Lower leg skin (tissue), 4 donors: ENCODE data around the gene GPR62. TPM values are rescaled to one million over a fixed set of nuclear protein-coding genes. Genes with fewer than 3 reads are reported as not detected.

Source experiments
- DNase-seq, 2 donors: peaks; one replicate each; pipeline ENCODE4 v3.0.0-alpha.2; 2019; ENCODE audit warnings: low spot score in 2 of 2
- H3K4me3 ChIP-seq: fragments of 200-600 bp; sonication (generic); 2 replicates; pipeline ENCODE4 v1.5.1; 2017; ENCODE audit warnings: mild to moderate bottlenecking, low read depth; ENCODE audit not compliant: poor library complexity, severe bottlenecking
- POLR2A ChIP-seq, 2 donors: fragments of 450-650 bp; IDR thresholded peaks; one replicate each; pipeline ENCODE4 v1.6.1; 2016 to 2017; ENCODE audit warnings: antibody characterized with exemption in 2 of 2, mild to moderate bottlenecking in 1 of 2, moderate library complexity in 1 of 2
- WGBS, 2 donors: methylation state at CpG; one replicate each; pipeline ENCODE4 v1.1.5; 2018; 5-methylcytosine and 5-hydroxymethylcytosine counted together
- intact Hi-C: fragments of 100-400 bp; cut with DNase I; formaldehyde crosslinking; loops from one replicate; pipeline ENCODE4 v1.15.0; 2023; ENCODE audit warnings: low total_unique reads
- total RNA-seq, 4 donors: library from RNA; depleted of rRNA; stranded (reverse); fragments of >200 nt; gene quantifications; one replicate each; pipeline ENCODE4 v1.1.0, GENCODE V29; 2016
- TF ChIP-seq, protein P1 (sequence below), 3 donors: fragments of 450-650 bp; IDR thresholded peaks; one replicate each; pipeline ENCODE4 v1.5.1; 2016; ENCODE audit warnings: antibody characterized with exemption in 3 of 3, mild to moderate bottlenecking in 3 of 3, moderate library complexity in 2 of 3

Gene GPR62
- total RNA-seq, 4 donors from 2014 or later: not detected

DNA sequence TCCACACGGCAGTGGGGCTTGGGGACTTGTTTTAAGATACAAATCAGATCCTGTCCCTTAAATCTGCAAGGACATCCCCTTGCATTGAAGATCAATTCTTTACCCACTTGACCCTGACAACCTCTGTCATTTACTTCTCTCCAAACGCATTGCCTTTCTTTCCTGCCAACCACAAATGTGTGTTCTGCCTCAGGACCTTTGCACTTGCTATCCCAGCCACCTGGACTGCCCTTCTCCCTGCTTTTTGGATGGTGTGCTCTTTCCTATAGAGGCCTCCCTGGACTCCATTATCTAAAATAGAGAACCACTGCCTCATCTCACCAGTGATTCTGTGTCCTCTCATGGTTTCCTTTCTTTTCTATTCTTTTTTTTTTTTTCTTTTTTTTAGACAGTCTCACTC lies 42.0 kb downstream of the GPR62 start:
- intact Hi-C loops: no loop called here
- TF ChIP-seq POLR2A (IDR thresholded peaks at IDR 0.05): no peak
- TF ChIP-seq, protein P1, sequence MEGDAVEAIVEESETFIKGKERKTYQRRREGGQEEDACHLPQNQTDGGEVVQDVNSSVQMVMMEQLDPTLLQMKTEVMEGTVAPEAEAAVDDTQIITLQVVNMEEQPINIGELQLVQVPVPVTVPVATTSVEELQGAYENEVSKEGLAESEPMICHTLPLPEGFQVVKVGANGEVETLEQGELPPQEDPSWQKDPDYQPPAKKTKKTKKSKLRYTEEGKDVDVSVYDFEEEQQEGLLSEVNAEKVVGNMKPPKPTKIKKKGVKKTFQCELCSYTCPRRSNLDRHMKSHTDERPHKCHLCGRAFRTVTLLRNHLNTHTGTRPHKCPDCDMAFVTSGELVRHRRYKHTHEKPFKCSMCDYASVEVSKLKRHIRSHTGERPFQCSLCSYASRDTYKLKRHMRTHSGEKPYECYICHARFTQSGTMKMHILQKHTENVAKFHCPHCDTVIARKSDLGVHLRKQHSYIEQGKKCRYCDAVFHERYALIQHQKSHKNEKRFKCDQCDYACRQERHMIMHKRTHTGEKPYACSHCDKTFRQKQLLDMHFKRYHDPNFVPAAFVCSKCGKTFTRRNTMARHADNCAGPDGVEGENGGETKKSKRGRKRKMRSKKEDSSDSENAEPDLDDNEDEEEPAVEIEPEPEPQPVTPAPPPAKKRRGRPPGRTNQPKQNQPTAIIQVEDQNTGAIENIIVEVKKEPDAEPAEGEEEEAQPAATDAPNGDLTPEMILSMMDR (IDR thresholded peaks at IDR 0.05): no peak
- WGBS, 2 donors: 68% methylated on average over 2 of the region's 2 CpGs

DNA sequence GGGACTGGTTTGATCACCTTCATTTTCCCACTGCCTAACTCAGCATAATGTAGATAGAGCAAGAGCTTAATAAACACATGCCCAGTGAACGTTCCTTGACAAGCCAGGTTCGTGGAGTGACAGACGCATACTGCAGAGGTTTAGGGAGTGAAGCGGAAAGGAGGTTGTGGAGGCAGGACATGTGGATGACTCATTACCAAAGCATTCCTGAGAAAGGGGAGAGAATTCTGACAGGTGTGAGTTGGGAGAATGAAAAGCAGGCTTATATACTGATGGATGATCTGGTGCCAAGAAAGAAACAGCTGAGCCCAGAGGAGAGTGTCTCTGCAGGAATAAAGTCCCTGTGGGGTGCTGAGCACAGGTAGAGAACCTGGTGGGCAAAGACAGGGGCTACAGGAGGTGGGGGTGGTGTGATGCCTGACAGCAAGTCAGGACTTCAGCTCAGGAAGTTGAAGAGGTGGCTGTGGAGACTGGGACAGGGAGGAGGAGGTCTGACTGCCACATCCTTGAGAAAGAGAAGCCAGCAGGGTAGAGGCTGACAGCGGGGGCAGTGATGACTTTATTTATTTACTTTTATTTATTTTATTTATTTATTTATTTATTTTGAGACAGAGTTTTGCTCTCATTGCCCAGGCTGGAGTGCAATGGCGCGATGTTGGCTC lies 42.9 kb downstream of the GPR62 start:
- 45 to 55% methylated on average over 7 of the region's 7 CpGs for WGBS, 2 donors
- DNase-seq: no peak
- H3K4me3 ChIP-seq: no peak overlapping the region
- TF ChIP-seq, protein P1 (IDR thresholded peaks at IDR 0.05): no peak
- TF ChIP-seq POLR2A (IDR thresholded peaks at IDR 0.05): no peak
- intact Hi-C loops: no loop called here

More for the DNA sequence above, 42.0 kb downstream of the GPR62 start:
- no peak overlapping the region for H3K4me3 ChIP-seq
- no peak for DNase-seq

DNA sequence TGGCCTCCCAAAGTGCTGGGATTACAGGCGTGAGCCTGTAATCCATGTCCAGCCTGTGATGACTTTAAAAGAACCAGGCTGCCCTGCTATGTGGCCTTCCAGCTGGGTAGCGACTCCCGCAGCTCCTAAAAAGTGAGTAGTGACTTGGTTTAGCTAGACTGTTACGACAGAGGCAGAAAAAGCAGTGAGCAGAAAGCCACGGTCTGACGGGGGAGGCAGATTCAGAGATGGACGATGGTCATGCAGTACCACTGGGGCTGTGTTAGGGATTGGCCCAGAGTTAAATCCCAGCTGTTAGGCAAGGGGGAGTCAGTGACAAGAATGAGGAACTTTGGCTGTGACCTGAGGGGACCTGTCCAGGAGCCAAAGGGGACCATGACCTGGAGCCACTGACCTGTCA lies 43.6 kb downstream of the GPR62 start:
- 83% methylated on average over 7 of the region's 7 CpGs for whole genome bisulfite sequencing, 2 donors
- no peak for DNase-seq
- H3K4me3 ChIP-seq: no peak overlapping the region
- intact Hi-C loops: no loop called here
- TF ChIP-seq, protein P1 (IDR thresholded peaks at IDR 0.05): no peak
- no peak for TF ChIP-seq POLR2A (IDR thresholded peaks at IDR 0.05)

DNA sequence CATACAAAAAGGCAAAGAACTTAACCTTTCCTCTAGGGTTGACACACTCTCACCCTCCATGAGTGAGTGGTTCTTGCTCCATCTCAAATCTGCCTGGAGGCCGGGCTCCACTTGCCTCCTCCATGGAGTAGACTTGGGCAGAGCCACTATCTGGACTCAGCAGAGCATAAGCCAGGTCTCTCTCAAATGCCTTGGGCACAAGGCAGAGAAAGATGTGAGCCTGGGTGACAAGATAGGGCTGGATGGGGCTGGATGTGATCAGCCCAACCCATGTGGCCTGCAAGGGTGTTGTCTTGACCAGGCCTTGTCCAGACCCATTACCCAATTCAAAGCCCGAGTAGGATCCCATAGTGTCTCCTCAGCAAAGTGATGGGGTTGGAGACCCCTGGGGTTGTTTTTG lies 44.7 kb downstream of the GPR62 start:
- no peak for DNase-seq
- no peak overlapping the region for H3K4me3 ChIP-seq
- 88 to 94% methylated on average over 2 of the region's 2 CpGs for WGBS, 2 donors
- intact Hi-C loops: loop anchor here (5.0 kb wide), 2 partner anchors 122 to 142 kb away; no protein-coding TSS in a partner anchor
- TF ChIP-seq POLR2A (IDR thresholded peaks at IDR 0.05): no peak
- TF ChIP-seq, protein P1 (IDR thresholded peaks at IDR 0.05): no peak

DNA sequence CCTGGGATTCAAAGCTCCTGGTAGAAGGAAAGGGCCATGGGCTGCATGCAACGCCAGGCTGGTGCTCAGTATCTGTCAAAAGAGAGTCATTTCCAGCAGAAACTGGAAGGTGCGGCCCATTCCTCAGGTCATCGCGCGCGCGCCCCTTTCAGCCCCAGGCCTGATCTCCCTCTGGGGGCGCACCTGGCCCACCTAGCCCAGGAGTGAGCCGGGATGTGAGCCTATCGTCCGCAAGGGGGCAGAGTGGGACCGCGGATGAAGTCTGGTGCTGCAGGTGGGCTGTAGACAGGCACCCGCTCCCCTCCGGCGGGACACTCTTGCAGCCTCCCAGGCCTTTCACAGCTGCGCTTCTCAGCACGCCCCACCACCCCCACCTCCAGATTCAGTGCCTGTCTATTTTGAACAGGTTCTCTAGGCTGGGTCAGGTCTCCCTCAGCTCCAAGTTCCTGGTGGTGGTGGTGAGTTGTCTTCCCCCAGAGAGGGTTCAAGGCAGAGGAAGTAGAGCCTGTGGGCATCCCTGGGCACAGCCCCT lies 46.3 kb downstream of the GPR62 start:
- intact Hi-C loops: loop anchor here (5.0 kb wide), 2 partner anchors 121 to 141 kb away; no protein-coding TSS in a partner anchor
- TF ChIP-seq, protein P1 (IDR thresholded peaks at IDR 0.05): peak in 1 of 3 donors; percentile 86
- TF ChIP-seq POLR2A (IDR thresholded peaks at IDR 0.05): no peak
- H3K4me3 ChIP-seq: no peak overlapping the region
- WGBS, 2 donors: 2 to 4% methylated on average over 18 of the region's 18 CpGs
- peak; percentile 67 to 95 for DNase-seq
